ENCODE measurements around the gene LARGE1.
"Not testable (repeated sequence)": the region's sequence is repeated elsewhere in the genome, so short reads cannot be mapped to it uniquely, and the experiment has no call there.

The LARGE1 gene

GRCh38 chr22:33569559-33569958, 350.7 kb downstream of the LARGE1 start:
- no peak overlapping the region for H2AFZ ChIP-seq (ENCODE audit: low read depth, low read length)
- no peaks in the 10 kb centered on the region for H3K27me3 ChIP-seq (ENCODE audit: insufficient read depth, low read length, poor library complexity)
- H3K9ac ChIP-seq (ENCODE audit: low read depth, low read length): no peak overlapping the region
- H3K9me3 ChIP-seq (ENCODE audit: insufficient read depth, low read length, severe bottlenecking): no peaks in the 10 kb centered on the region
- H3K4me1 ChIP-seq (ENCODE audit: insufficient read depth, low read length): no peaks in the 10 kb centered on the region
- H3K36me3 ChIP-seq (ENCODE audit: insufficient read depth, low read length): no peaks in the 10 kb centered on the region
- ATAC-seq (ENCODE audit: insufficient read depth, low read depth) (no peak), DNase-seq (no peak)
- H3K27ac ChIP-seq (ENCODE audit: low read length): no peak overlapping the region
- no peaks in the 10 kb centered on the region for H3K79me2 ChIP-seq (ENCODE audit: insufficient read depth, low read length)
- TF ChIP-seq EZH2 (IDR thresholded peaks at IDR 0.05; ENCODE audit: borderline replicate concordance, low read depth, low read length, severe bottlenecking): no peak
- TF ChIP-seq CTCF (IDR thresholded peaks at IDR 0.05; ENCODE audit: borderline replicate concordance, extremely low read depth, low read length, poor library complexity, severe bottlenecking): no peak
- no peak overlapping the region for H3K4me2 ChIP-seq (ENCODE audit: insufficient read depth, low read length)
- H4K20me1 ChIP-seq (ENCODE audit: insufficient read depth, low read length): no peaks in the 10 kb centered on the region
- H3K4me3 ChIP-seq (ENCODE audit: low read depth in 1 of 2, low read length in 2 of 2): no peak overlapping the region

- no peak for TF ChIP-seq EZH2 (IDR thresholded peaks at IDR 0.05; ENCODE audit: borderline replicate concordance, low read depth, low read length, severe bottlenecking)
- no peak for TF ChIP-seq CTCF (IDR thresholded peaks at IDR 0.05; ENCODE audit: borderline replicate concordance, extremely low read depth, low read length, poor library complexity, severe bottlenecking)
- Histone ChIP-seq H2AFZ (ENCODE audit: low read depth, low read length) (no peak overlapping the region), H3K27ac (ENCODE audit: low read length) (no peak overlapping the region), H3K4me1 (ENCODE audit: insufficient read depth, low read length) (no peaks in the 10 kb centered on the region), H3K4me3 (ENCODE audit: low read depth in 1 of 2, low read length in 2 of 2) (no peak overlapping the region), H3K9me3 (ENCODE audit: insufficient read depth, low read length, severe bottlenecking) (no peaks in the 10 kb centered on the region), H3K9ac (ENCODE audit: low read depth, low read length) (no peak overlapping the region), H3K4me2 (ENCODE audit: insufficient read depth, low read length) (no peak overlapping the region), H3K79me2 (ENCODE audit: insufficient read depth, low read length) (no peaks in the 10 kb centered on the region), H3K36me3 (ENCODE audit: insufficient read depth, low read length) (no peaks in the 10 kb centered on the region), H4K20me1 (ENCODE audit: insufficient read depth, low read length) (no peaks in the 10 kb centered on the region), H3K27me3 (ENCODE audit: insufficient read depth, low read length, poor library complexity) (no peaks in the 10 kb centered on the region)
- DNase-seq (no peak), ATAC-seq (ENCODE audit: insufficient read depth, low read depth) (no peak)
Measured at GRCh38 chr22:33569018-33569417, 351.3 kb downstream of the LARGE1 start.

- H3K4me2 ChIP-seq (ENCODE audit: insufficient read depth, low read length); H2AFZ ChIP-seq (ENCODE audit: low read depth, low read length); H4K20me1 ChIP-seq (ENCODE audit: insufficient read depth, low read length); DNase-seq; H3K36me3 ChIP-seq (ENCODE audit: insufficient read depth, low read length); H3K4me3 ChIP-seq (ENCODE audit: low read depth in 1 of 2, low read length in 2 of 2); ATAC-seq (ENCODE audit: insufficient read depth, low read depth); H3K4me1 ChIP-seq (ENCODE audit: insufficient read depth, low read length); H3K79me2 ChIP-seq (ENCODE audit: insufficient read depth, low read length); H3K27ac ChIP-seq (ENCODE audit: low read length); H3K9ac ChIP-seq (ENCODE audit: low read depth, low read length); H3K27me3 ChIP-seq (ENCODE audit: insufficient read depth, low read length, poor library complexity); H3K9me3 ChIP-seq (ENCODE audit: insufficient read depth, low read length, severe bottlenecking): not testable (repeated sequence)
Measured at GRCh38 chr22:33566495-33566894, 353.8 kb downstream of the LARGE1 start.

- Histone ChIP-seq H3K27ac (ENCODE audit: low read length) (no peak overlapping the region), H4K20me1 (ENCODE audit: insufficient read depth, low read length) (no peaks in the 10 kb centered on the region), H3K27me3 (ENCODE audit: insufficient read depth, low read length, poor library complexity) (no peaks in the 10 kb centered on the region), H3K9ac (ENCODE audit: low read depth, low read length) (no peak overlapping the region), H3K4me2 (ENCODE audit: insufficient read depth, low read length) (no peak overlapping the region), H2AFZ (ENCODE audit: low read depth, low read length) (no peak overlapping the region), H3K4me3 (ENCODE audit: low read depth in 1 of 2, low read length in 2 of 2) (no peak overlapping the region), H3K4me1 (ENCODE audit: insufficient read depth, low read length) (no peaks in the 10 kb centered on the region), H3K79me2 (ENCODE audit: insufficient read depth, low read length) (no peaks in the 10 kb centered on the region), H3K9me3 (ENCODE audit: insufficient read depth, low read length, severe bottlenecking) (no peaks in the 10 kb centered on the region), H3K36me3 (ENCODE audit: insufficient read depth, low read length) (no peaks in the 10 kb centered on the region)
- ATAC-seq (ENCODE audit: insufficient read depth, low read depth): no peak
- no peak for DNase-seq
- TF ChIP-seq CTCF (IDR thresholded peaks at IDR 0.05; ENCODE audit: borderline replicate concordance, extremely low read depth, low read length, poor library complexity, severe bottlenecking): no peak
- TF ChIP-seq EZH2 (IDR thresholded peaks at IDR 0.05; ENCODE audit: borderline replicate concordance, low read depth, low read length, severe bottlenecking): no peak
Measured at GRCh38 chr22:33565580-33565995, 354.7 kb downstream of the LARGE1 start.

All from DND-41 (cell line).